Esophagus muscularis mucosa (tissue), 4 donors: Measurements from ENCODE around the gene CEP76. TPM values are rescaled to one million over a fixed set of nuclear protein-coding genes. Genes with fewer than 3 reads are reported as not detected.
"Not testable (repeated sequence)": the region's sequence is repeated elsewhere in the genome, so short reads cannot be mapped to it uniquely, and the experiment has no call there.

ENCODE experiments used
- DNase-seq: peaks from one replicate; pipeline ENCODE4 v3.0.0-alpha.2; 2017; ENCODE audit errors: extremely low spot score
- H3K27ac ChIP-seq, 4 donors: fragments of 200-600 bp; sonication (generic); replicated peaks in 1 of 4; 1 replicate in 3 of 4; 2 replicates in 1 of 4; pipeline ENCODE4 v1.5.1; 2016 to 2019; ENCODE audit warnings: mild to moderate bottlenecking in 1 of 4
- H3K27me3 ChIP-seq, 4 donors: fragments of 200-600 bp; sonication (generic); one replicate each; pipeline versions ENCODE4 v1.5.1 to v1.6.0; 2016 to 2019
- H3K36me3 ChIP-seq, 4 donors: fragments of 200-600 bp; sonication (generic); one replicate each; pipeline ENCODE4 v1.5.1; 2016 to 2019
- H3K4me1 ChIP-seq, 4 donors: fragments of 200-600 bp; sonication (generic); one replicate each; pipeline ENCODE4 v1.5.1; 2016 to 2019
- H3K4me3 ChIP-seq, 4 donors: fragments of 200-600 bp; sonication (generic); 1 replicate in 2 of 4; 2 replicates in 2 of 4; pipeline ENCODE4 v1.5.1; 2016 to 2019; ENCODE audit warnings: mild to moderate bottlenecking in 4 of 4, moderate library complexity in 1 of 4
- H3K9me3 ChIP-seq, 4 donors: fragments of 200-600 bp; sonication (generic); 1 replicate in 3 of 4; 2 replicates in 1 of 4; pipeline ENCODE4 v1.5.1; 2016 to 2019
- CTCF ChIP-seq, 3 experiments: fragments of 200-600 bp in 2 of 3; fragments of 450-650 bp in 1 of 3; sonication (generic) in 2 of 3; IDR thresholded peaks; one replicate each; pipeline ENCODE4 v1.5.1; 2017 to 2019; ENCODE audit warnings: antibody characterized with exemption in 3 of 3, mild to moderate bottlenecking in 2 of 3, moderate library complexity in 1 of 3
- EP300 ChIP-seq: sonication (generic); formaldehyde crosslinking; IDR thresholded peaks from one replicate; pipeline ENCODE4 v1.6.1; 2017; ENCODE audit warnings: antibody characterized with exemption
- POLR2A ChIP-seq: fragments of 450-650 bp; IDR thresholded peaks from one replicate; pipeline ENCODE4 v1.6.1; 2017; ENCODE audit warnings: antibody characterized with exemption, moderate library complexity, mild to moderate bottlenecking, low read depth
- POLR2AphosphoS5 ChIP-seq, 2 donors: sonication (generic); formaldehyde crosslinking; IDR thresholded peaks; one replicate each; pipeline ENCODE4 v1.6.1; 2017; ENCODE audit warnings: antibody characterized with exemption in 2 of 2
- WGBS: methylation state at CpG from one replicate; pipeline ENCODE4 v1.1.5; 2018; 5-methylcytosine and 5-hydroxymethylcytosine counted together
- intact Hi-C: fragments of 100-400 bp; cut with DNase I; formaldehyde crosslinking; loops from one replicate; pipeline ENCODE4 v1.15.1; 2023
- total RNA-seq, 4 donors: library from RNA; depleted of rRNA; stranded (reverse); fragments of >200 nt; gene quantifications; one replicate each; pipeline versions ENCODE4 v1.1.0 to v1.2.1, GENCODE V29; 2016

The CEP76 gene
- total RNA-seq, 4 donors from 2014 or later = 5.0 to 8.7 (median 5.8) TPM

DNA sequence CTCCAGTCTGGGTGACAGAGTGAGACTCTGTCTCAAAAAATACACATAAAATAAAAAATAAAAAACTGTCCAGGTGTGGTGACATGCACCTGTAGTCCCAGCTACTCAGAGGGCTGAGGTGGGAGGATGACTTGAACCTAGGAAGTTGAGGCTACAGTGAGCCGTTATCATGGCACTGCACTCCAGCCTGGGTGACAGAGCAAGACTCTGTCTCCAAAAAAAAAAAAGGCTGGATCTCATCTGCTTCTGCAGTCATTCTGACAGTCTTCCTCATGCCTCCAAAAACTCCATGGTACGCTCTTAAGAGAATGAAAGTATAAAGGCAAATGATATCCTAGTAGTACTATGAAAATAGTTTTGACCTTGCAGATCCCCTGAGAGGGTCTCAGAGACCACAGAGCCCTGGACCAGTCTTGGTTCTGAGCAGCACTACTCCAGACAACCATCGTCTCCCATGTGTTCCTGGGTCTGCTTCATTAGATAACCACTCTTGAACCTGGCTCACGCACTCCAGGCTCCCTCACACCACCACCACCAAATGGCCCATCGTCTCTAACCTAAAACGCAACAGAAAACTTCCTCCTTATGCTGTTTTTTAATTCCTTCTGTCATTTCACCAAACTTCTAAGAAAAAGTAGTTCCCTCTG, 70.6 kb downstream of the CEP76 start:
- Histone ChIP-seq H3K27ac (no peak overlapping the region), H3K27me3 (no peaks in the 10 kb centered on the region), H3K4me3 (no peak overlapping the region), H3K36me3 (peaks cover 0 to 9% (median 2%) of the 10 kb centered on the region in 4 donors), H3K9me3 (no peaks in the 10 kb centered on the region), H3K4me1 (peaks cover 0 to 9% (median 8%) of the 10 kb centered on the region in 4 donors)
- no peak for TF ChIP-seq POLR2AphosphoS5 (IDR thresholded peaks at IDR 0.05)
- TF ChIP-seq CTCF (IDR thresholded peaks at IDR 0.05) = no peak
- no peak for TF ChIP-seq EP300
- no peak for TF ChIP-seq POLR2A
- DNase-seq = no peak
- 82% methylated on average over 6 of the region's 6 CpGs for WGBS
- intact Hi-C loops = no loop called here

- Histone ChIP-seq H3K27ac (no peak overlapping the region), H3K9me3 (no peaks in the 10 kb centered on the region), H3K4me1 (peaks cover 0 to 9% (median 8%) of the 10 kb centered on the region in 4 donors), H3K36me3 (peaks cover 0 to 9% (median 2%) of the 10 kb centered on the region in 4 donors), H3K27me3 (no peaks in the 10 kb centered on the region), H3K4me3 (no peak overlapping the region)
- WGBS = 79% methylated on average over 7 of the region's 7 CpGs
- no peak for TF ChIP-seq CTCF (IDR thresholded peaks at IDR 0.05)
- no peak for TF ChIP-seq EP300
- no peak for TF ChIP-seq POLR2AphosphoS5 (IDR thresholded peaks at IDR 0.05)
- no peak for TF ChIP-seq POLR2A
- intact Hi-C loops = no loop called here
- DNase-seq = no peak
These were observed 72.4 kb downstream of the CEP76 start for GRCh38 chr18:12630136-12630535.

GRCh38 chr18:12628706-12629702, 73.5 kb downstream of the CEP76 start:
- H3K4me1 ChIP-seq = peaks cover 0 to 9% (median 8%) of the 10 kb centered on the region in 4 donors
- intact Hi-C loops = no loop called here
- H3K36me3 ChIP-seq = peaks cover 0 to 7% (median 2%) of the 10 kb centered on the region in 4 donors
- no peak for DNase-seq
- no peaks in the 10 kb centered on the region for H3K9me3 ChIP-seq
- no peak overlapping the region for H3K27ac ChIP-seq
- no peaks in the 10 kb centered on the region for H3K27me3 ChIP-seq
- H3K4me3 ChIP-seq = no peak overlapping the region
- 56% methylated on average over 4 of the region's 4 CpGs for WGBS
- TF ChIP-seq EP300 (no peak), POLR2AphosphoS5 (IDR thresholded peaks at IDR 0.05) (no peak), CTCF (IDR thresholded peaks at IDR 0.05) (no peak), POLR2A (no peak)

- intact Hi-C loops = not testable (repeated sequence)
- 100% methylated on average over 3 of the region's 3 CpGs for WGBS
These were observed 75.3 kb downstream of the CEP76 start for GRCh38 chr18:12627199-12627598.

DNA sequence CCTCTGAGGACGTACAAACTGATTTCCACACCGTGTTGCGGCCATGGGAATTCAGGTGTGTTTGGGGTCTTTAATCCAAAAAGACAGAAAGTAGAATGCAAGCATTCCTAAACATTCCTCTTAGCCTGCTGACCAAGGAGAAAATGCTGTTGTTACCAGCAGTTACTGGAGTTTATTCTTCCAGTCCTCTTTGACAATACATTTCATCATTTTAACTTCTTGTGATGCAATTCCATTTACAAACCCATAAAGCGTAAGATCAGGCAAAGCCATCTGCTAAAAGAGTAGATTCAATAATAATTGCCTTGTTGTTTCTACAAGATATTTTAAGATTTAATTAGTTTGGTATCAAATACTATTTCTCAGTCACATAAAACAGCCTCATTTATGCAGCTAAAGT, 77.3 kb downstream of the CEP76 start:
- intact Hi-C loops = no loop called here
- peaks cover 0 to 9% (median 8%) of the 10 kb centered on the region in 4 donors for H3K4me1 ChIP-seq
- 84% methylated on average over 4 of the region's 4 CpGs for WGBS

More at GRCh38 chr18:12627199-12627598, 75.3 kb downstream of the CEP76 start:
- not testable (repeated sequence) for H3K4me3 ChIP-seq, H3K4me1 ChIP-seq, H3K27ac ChIP-seq, H3K36me3 ChIP-seq, H3K9me3 ChIP-seq, H3K27me3 ChIP-seq, DNase-seq

More for the DNA sequence above, 77.3 kb downstream of the CEP76 start:
- DNase-seq = no peak
- Histone ChIP-seq H3K27ac (no peak overlapping the region), H3K9me3 (no peaks in the 10 kb centered on the region), H3K36me3 (no peaks in the 10 kb centered on the region), H3K4me3 (no peak overlapping the region), H3K27me3 (no peaks in the 10 kb centered on the region)
- TF ChIP-seq POLR2AphosphoS5 (IDR thresholded peaks at IDR 0.05) = no peak
- TF ChIP-seq POLR2A = no peak
- no peak for TF ChIP-seq CTCF (IDR thresholded peaks at IDR 0.05)
- no peak for TF ChIP-seq EP300
